Stimulated activated CD4-positive, alpha-beta T cell treated with anti-CD3 and anti-CD28 coated beads, TNF-alpha, amount 100 ng/mL, for 1 hour (primary cell): ENCODE data around the gene GRIP1.
"Not testable (repeated sequence)": the region's sequence is repeated elsewhere in the genome, so short reads cannot be mapped to it uniquely, and the experiment has no call there.

ENCODE experiments used
- DNase-seq, 3 donors: peaks; one replicate each; pipeline ENCODE4 v3.0.0-alpha.2; 2020; ENCODE audit warnings: low read depth in 3 of 3, low spot score in 1 of 3

The GRIP1 gene

GRCh38 chr12:66345212-66345611 is 333.7 kb downstream of the GRIP1 start:
- DNase-seq = no peak

DNA sequence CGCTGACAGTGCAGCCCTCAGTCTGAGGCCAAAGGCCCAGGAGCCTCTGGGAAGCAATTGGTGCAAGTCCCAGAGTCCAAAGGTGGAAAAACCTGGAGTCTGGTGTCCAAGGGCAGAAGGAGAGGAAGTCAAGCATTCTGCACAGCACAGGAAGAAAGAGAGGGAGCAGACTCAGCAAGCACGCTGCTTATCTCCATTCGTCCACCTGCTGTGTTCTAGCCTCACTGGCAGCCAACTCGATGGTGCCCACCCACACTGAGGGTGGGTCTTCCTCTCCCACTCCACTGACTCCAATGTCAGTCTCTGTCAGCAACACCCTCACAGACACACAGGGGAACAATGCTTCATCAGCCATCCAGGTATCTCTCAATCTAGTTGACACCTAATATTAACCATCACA is 337.8 kb downstream of the GRIP1 start:
- DNase-seq = no peak

GRCh38 chr12:66340131-66340530 is 338.7 kb downstream of the GRIP1 start:
- DNase-seq = no peak

DNA sequence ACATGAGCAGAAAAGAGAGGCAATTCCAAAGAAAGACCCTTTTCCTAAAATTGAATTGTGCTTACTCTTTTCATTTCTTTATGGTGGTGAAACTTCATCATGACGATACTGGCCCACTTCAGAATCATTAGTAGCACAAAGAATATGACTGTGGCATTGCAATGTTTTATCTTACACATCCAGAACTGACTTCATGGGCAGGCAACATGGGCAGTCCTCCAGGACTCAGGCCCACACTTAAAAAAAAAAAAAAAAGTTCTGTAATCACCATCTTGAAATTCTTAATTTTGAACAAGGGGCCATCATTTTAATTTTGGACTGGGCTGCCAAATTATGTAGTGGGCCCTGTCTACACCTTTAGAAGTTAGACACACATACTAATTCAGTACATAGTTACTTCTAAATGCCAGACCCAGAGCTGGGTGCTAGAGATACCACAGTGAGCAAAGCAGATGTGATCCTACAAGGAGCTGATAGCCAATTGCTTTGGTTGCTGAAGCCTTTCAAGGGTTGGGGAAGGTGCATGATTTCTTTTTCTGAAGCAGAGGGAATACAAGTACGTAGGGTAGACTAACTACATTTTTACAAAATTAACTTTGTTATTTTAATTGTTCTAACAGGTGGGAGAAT is 341.4 kb downstream of the GRIP1 start:
- no peak for DNase-seq

DNA sequence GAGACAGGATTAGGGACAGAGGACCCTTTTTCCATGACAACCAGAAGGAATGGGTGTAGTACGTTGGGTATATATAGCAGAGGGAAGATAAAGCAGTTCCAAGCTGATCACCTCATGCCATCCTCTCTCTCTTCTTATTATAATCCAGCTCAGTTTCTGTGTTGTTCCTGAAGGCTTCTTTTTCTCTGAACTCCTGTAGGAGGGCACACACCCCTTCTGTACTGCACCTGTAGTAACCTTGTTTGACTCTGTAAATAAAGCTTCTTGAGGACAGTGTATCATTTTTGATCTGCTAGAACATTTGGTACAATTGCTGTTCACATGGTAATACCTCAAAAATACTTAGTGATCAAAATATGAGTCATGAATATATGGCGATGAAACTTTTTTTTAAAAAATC is 343.1 kb downstream of the GRIP1 start:
- no peak for DNase-seq

DNA sequence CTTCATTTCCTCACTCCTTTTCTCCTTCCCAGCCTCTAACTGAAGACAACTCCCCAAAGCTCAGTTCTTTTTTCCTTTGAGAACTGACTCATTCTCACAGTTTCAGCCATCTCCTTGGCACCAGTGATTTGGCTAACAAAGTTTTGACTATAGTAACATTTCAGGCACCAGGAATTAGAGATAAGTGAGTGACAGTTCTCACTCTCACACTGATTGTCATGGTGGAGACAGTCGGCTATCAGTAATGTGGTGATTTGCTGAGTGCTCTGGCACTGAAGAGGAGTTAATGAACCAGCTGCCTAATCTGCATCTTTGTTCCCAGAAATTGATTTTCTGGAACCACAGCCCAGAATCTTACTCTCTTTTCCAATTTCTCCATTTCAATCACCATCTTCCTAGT is 347.1 kb downstream of the GRIP1 start:
- DNase-seq = no peak

DNA sequence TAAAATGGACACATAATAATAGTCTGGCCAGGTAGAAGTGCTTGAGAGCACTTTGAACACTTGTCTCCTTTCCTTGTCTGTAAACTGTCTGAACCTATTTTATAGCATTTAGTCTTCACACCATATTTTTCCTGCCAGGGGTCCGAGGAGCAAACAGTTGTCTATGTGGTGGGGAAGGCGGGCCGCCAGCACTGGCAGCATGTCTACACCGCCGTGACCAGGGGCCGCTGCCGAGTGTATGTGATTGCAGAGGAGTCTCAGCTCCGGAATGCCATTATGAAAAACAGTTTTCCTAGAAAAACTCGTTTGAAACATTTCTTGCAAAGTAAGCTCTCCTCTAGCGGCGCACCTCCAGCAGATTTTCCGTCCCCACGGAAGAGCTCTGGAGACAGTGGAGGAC is 347.9 kb downstream of the GRIP1 start:
- DNase-seq = no peak

- no peak for DNase-seq
Observed at GRCh38 chr12:66329941-66330340, 348.9 kb downstream of the GRIP1 start.

GRCh38 chr12:66323017-66323416 is 355.9 kb downstream of the GRIP1 start:
- DNase-seq = no peak

- DNase-seq = no peak
Observed at GRCh38 chr12:66321435-66321834, 357.4 kb downstream of the GRIP1 start.

DNA sequence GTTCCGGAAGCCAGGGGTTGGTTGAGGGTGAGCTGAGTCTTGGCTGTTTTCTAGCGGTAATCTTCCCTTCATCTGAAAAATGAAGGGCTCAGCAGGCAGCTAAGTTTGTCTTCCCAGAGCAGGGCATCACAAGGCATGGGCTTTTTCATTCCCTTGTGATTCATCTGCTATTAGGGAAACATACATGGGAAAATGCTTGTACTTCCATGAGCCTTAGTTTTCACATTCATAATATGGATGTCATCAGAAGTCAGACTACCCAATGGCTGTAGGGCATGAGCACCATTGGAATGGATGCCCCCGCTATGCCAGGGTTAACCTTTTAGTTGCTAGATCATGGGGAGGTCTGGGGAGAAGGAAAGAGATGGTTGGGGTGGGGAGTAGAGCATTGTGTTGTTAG is 357.9 kb downstream of the GRIP1 start:
- no peak for DNase-seq

DNA sequence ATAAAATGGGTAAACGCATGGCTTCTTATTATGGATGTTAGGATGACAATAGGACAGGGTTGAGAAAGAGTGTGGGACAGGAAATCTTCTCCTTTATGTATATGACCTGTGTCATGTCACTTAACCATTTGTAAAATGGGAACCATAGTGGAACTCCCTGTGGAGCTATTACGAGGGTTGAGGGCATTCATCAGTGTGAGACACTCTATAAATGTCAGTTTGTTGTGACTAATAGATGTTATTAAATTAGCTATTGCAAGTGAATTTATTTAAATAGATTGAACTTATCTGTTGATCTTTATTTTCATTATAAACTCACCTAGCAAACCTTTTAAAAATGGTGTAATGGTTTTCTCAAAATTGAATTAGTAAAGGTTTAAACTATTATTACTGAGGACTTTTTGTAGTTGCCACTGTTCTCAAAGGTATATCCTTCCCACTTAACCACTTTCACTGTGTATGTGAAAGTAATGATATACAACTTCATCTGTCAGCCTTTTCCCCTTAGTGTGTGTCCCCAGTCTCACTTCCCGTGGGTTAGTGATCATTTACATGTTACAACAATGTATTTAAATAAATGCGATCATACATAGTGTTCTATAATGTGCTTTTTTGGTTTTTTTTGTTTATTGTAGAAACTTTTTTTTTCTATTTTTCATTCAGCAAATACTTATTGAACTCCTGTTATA is 359.5 kb downstream of the GRIP1 start:
- no peak for DNase-seq

DNA sequence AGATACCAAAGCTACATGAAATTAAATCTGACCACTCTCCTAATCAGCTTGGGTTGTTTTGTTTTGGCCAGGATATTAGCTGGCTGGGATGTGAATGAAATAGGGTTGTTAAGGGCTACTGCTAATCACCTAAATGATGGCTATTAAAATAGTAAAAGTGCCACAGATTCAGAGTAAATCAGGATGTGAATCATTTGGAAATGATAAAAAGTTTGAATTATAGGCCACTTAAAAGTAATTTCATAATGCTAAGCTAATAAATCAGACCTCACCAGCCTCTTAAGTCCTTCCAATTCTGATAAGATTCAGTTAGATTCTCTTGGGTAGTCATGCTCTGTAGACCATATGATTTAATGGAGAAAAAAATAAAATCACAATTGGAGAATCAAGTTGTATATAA is 364.6 kb downstream of the GRIP1 start:
- no peak for DNase-seq

DNA sequence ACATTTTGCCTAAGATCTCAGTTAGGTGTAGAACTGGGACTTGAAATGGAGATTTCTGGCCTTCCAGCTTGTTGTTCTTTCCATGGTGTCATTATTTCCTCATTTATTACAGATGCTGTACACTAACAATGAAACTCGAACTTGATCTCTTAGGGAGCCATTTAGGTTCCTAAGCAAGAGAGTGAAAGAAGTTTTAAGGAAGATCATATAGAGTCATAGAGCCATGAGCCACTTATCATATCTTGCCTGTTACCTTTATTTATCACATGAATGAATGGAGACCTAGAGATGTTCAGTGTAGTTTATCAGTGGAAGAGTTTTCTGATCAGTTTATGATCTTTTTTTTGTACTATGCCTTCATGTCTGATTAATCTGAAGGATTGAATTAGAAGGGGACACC is 366.7 kb downstream of the GRIP1 start:
- no peak for DNase-seq

DNA sequence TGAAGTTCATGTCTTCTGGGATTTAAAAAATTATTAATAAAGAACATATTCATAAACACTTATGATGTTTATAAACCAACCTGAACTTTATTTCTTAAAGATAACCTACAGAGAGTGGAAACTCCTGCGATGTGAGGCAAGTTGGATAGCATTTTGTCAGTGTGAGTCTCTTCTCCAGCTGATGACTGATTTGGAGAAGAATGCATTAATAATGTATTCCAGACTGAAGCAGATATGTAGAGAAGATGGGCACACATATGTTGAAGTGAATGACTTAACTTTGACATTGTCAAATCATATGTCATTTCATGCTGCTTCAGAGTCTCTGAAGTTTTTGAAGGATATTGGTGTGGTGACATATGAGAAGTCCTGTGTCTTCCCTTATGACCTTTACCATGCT is 369.3 kb downstream of the GRIP1 start:
- DNase-seq = no peak

- no peak for DNase-seq
Observed at GRCh38 chr12:66304296-66304900, 374.5 kb downstream of the GRIP1 start.

- DNase-seq = not testable (repeated sequence)
Observed at GRCh38 chr12:66303316-66303804, 375.5 kb downstream of the GRIP1 start.

- DNase-seq = no peak
Observed at GRCh38 chr12:66302827-66303169, 376.1 kb downstream of the GRIP1 start.

DNA sequence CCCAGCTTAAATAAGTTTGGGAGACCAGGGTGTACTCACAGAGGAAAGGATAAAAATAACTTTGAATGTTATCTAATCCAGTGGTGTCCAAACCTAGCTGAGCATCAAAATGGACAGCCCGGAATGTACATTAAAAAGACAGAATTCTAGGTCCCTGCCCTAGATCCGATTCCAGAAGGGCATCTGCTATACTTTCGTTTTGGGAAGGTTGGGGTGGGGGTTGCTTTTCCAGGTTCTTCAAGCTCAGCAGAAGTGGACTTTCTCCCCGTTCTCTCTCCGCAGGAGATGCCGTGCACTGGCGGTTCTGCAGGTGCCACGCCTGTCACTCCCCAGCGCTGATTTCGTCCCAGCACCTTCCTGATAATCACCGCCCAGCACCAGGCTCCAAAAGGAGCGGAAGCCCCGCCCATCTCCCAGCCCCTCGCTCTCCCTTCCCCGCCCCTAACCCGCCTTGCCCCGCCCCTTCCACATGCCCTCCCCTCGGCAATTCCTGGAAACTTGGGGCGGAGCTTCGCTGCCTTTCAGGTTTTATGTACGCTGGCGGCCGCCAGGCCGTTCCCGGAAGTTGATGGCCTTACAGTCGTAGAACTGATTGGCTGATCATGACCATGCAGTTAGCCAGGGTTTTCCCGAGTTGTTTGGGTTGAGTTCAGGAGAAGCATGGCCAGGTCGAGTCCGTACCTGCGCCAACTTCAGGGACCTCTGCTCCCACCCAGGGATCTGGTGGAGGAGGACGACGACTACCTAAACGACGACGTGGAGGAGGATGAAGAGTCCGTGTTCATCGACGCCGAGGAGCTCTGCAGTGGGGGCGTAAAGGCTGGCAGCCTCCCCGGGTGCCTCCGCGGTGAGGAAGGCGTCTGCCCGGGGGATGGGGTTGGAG is 376.7 kb downstream of the GRIP1 start, which contains the start of gene HELB:
Gene HELB, plus strand, starts transcription at position 550 of the 883 bp plus-strand sequence. Its CDS starts 111 bp downstream, at position 661.
- peak; percentile 89 to 96 (median 93) for DNase-seq

GRCh38 chr12:66297923-66298322 is 381.0 kb downstream of the GRIP1 start:
- DNase-seq = no peak
